GM21619 (cell line): ENCODE data around the gene DAW1.
A peak's percentile ranks its signal among the peaks of the same experiment; 100 is the strongest.
"Not testable (repeated sequence)": the region's sequence is repeated elsewhere in the genome, so short reads cannot be mapped to it uniquely, and the experiment has no call there.

Source experiments
- ATAC-seq: cut with Tn5 transposase; IDR thresholded peaks from one replicate; pipeline ENCODE4 v1.9.1; 2021; ENCODE audit not compliant: unreplicated experiment

DAW1 gene

GRCh38 chr2:227908266-227909054 is 37.0 kb downstream of the DAW1 start:
- no peak for ATAC-seq

DNA sequence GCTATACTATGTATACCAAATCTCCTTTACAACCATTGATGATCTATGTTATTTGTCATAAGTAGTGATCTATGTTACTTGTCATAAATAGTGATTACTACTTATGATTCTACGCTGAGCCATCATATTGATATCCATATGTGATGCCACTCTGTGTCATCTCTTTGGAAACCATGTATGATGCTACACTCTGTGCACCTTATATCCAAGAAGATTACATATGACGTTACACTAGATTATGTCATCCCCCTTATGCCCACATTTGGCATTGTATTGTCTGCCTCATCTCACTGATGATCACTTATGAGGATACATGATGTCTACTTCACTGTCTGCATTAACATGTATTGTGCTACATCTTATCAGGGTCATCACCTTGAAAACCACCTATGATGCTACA is 42.9 kb downstream of the DAW1 start:
- no peak for ATAC-seq

DNA sequence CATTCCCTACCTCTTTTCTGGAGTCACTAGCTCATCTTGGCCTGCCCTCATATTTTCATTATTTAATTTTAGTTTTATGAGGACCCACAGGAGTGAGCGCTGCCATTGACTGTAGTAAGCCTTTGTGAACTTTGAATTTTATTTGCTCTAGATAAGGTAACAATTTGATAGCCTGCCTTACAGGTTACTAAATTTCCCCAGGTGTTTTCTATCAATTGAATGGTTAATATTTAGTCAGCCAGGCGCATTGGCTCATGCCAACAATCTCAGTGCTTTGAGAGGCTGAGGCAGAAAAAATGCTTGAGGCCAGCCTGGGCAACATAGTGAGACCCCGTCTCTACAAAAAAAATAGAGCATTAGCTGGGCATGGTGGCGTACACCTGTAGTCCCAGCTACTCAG is 50.2 kb downstream of the DAW1 start:
- ATAC-seq: no peak

- ATAC-seq: no peak
Measured at GRCh38 chr2:227932001-227932400, 60.6 kb downstream of the DAW1 start.

GRCh38 chr2:227932403-227932802 is 61.0 kb downstream of the DAW1 start:
- ATAC-seq: no peak

- no peak for ATAC-seq
Measured at GRCh38 chr2:227933884-227934283, 62.5 kb downstream of the DAW1 start.

DNA sequence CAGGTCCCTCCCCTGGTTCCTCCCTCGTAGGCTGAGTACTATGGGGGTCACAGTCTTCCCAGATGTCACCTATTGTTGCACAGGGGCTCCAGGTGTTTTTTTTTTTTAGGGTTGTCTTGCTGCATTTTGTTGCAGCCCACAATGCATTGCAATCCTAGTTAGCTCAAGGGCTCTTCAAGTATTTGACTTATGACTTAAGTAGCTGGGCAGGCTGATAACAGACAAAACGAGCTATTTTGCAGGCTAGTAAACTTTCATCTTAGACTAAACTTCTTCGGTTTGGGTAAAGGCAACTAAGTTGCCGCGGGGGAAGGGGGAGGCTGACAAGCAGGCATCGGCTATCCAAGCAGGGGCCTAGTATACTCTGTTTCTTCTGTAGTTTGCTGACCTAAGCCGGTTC is 64.8 kb downstream of the DAW1 start:
- not testable (repeated sequence) for ATAC-seq

- peak; percentile 47 for ATAC-seq
Measured at GRCh38 chr2:227939271-227940027, 68.0 kb downstream of the DAW1 start.

- ATAC-seq: peak; percentile 69
Measured at GRCh38 chr2:227942021-227942420, 70.6 kb downstream of the DAW1 start.

GRCh38 chr2:227942965-227943364 is 71.5 kb downstream of the DAW1 start:
- no peak for ATAC-seq

DNA sequence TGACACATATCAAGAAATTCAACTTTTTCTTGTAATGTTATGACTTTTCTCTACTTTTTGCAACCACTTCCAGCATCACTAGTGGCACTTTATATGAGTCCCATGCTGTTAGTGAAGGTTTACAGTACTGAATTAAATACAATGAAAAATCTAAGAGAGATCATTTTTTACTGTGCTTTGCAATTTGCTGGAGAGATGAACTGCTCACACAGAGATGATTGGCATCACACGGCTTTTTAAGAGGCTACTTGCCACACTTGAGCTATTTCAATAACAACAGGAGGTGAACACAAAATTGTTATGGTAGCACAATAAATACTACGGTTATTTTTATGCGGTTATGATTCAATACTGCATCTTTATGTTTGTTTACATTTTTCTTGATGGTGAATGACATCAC is 88.9 kb downstream of the DAW1 start:
- ATAC-seq: no peak

DNA sequence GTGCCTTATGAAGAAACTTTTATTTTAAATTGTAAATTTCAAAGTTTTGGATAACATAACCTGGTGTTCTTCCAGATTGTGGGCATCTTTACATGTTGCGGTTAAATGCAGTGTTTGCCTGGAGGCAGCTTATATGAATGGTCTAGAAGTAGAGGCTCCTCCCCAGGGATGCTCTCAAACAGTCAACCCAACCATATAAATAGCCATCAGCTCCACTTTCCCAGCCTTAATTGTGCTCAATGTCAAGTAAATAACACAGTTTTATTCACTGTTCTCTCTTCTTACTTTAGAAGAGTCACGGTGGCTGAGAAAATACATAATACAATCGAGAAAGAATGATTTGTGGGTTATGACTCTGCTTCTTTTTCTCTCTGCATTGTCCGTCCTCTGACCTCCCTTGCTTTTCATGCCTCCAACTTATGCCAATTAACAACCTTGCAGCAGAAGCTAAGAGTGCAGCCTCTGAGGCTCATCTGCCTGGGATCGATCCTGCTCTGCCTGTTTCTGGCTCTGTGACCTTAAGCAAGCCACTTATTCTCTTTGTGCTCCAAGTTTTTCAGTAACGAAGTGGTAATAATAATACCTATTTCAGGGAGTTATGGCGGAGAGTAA is 100.3 kb downstream of the DAW1 start:
- ATAC-seq: no peak

DNA sequence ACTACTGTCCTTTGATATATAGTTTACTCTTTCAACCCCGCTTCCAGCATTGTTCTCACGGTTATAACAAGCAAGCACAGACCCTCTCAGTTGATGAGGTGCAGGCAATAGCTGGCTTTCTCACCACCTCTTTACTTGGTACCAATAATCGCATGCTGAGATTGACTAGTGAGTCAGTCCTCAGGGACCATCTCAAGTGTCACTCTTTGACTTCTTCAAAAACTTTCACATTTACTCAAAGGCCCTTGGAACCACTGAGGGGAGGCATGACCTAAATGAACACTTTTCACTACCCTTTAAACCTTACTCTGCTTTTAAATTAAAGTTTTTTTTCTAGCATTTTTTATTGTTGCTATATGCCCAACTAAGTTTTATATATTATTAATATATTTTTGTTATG is 101.8 kb downstream of the DAW1 start:
- no peak for ATAC-seq
